Esophagus squamous epithelium (tissue), 5 donors: ENCODE results near the gene RNF32. TPM values are rescaled to one million over a fixed set of nuclear protein-coding genes. Genes with fewer than 3 reads are reported as not detected.
"Not testable (repeated sequence)": the region's sequence is repeated elsewhere in the genome, so short reads cannot be mapped to it uniquely, and the experiment has no call there.

Source experiments
- DNase-seq: peaks from one replicate; lab custom pipeline; 2025; lab: John Stamatoyannopoulos, UW
- H3K27ac ChIP-seq, 4 donors: fragments of 200-600 bp; sonication (generic); one replicate each; pipeline ENCODE4 v1.5.1; 2016 to 2019; ENCODE audit warnings: mild to moderate bottlenecking in 1 of 4
- H3K27me3 ChIP-seq, 4 donors: fragments of 200-600 bp; sonication (generic); 1 replicate in 3 of 4; 2 replicates in 1 of 4; pipeline versions ENCODE4 v1.5.1 to v1.6.0; 2017 to 2021; ENCODE audit warnings: antibody characterized with exemption in 1 of 4
- H3K36me3 ChIP-seq, 3 donors: fragments of 200-600 bp; sonication (generic); one replicate each; pipeline ENCODE4 v1.5.1; 2016 to 2019
- H3K4me1 ChIP-seq, 3 donors: fragments of 200-600 bp; sonication (generic); one replicate each; pipeline ENCODE4 v1.5.1; 2017 to 2019
- H3K4me3 ChIP-seq, 4 donors: fragments of 200-600 bp; sonication (generic); 1 replicate in 3 of 4; 2 replicates in 1 of 4; pipeline ENCODE4 v1.5.1; 2016 to 2019; ENCODE audit warnings: mild to moderate bottlenecking in 2 of 4, moderate library complexity in 1 of 4
- H3K9me3 ChIP-seq, 3 donors: fragments of 200-600 bp; sonication (generic); one replicate each; pipeline ENCODE4 v1.5.1; 2016 to 2019
- POLR2A ChIP-seq, 4 donors: fragments of 450-650 bp; IDR thresholded peaks; one replicate each; pipeline ENCODE4 v1.6.1; 2017; ENCODE audit warnings: antibody characterized with exemption in 4 of 4, mild to moderate bottlenecking in 4 of 4, moderate library complexity in 3 of 4
- WGBS, 2 donors: methylation state at CpG; one replicate each; pipeline ENCODE4 v1.1.5; 2018; 5-methylcytosine and 5-hydroxymethylcytosine counted together
- intact Hi-C: fragments of 100-400 bp; cut with DNase I; formaldehyde crosslinking; loops from one replicate; pipeline ENCODE4 v1.15.0; 2022
- total RNA-seq, 4 donors: library from RNA; depleted of rRNA; stranded (reverse); fragments of >200 nt; gene quantifications; one replicate each; pipeline ENCODE4 v1.1.0, GENCODE V29; 2016
- TF ChIP-seq, protein P1 (sequence below), 6 experiments: fragments of 450-650 bp in 4 of 6; fragments of 200-600 bp in 2 of 6; sonication (generic) in 2 of 6; IDR thresholded peaks; one replicate each; pipeline ENCODE4 v1.5.1; 2016 to 2019; ENCODE audit warnings: antibody characterized with exemption in 6 of 6, mild to moderate bottlenecking in 4 of 6, moderate library complexity in 4 of 6
- donor health status: DM: yes; HTN: yes; CAD: no.

RNF32 gene
- total RNA-seq, 4 donors from 2014 or later = 0.64 to 1.7 (median 0.66) TPM; not detected in 1

DNA sequence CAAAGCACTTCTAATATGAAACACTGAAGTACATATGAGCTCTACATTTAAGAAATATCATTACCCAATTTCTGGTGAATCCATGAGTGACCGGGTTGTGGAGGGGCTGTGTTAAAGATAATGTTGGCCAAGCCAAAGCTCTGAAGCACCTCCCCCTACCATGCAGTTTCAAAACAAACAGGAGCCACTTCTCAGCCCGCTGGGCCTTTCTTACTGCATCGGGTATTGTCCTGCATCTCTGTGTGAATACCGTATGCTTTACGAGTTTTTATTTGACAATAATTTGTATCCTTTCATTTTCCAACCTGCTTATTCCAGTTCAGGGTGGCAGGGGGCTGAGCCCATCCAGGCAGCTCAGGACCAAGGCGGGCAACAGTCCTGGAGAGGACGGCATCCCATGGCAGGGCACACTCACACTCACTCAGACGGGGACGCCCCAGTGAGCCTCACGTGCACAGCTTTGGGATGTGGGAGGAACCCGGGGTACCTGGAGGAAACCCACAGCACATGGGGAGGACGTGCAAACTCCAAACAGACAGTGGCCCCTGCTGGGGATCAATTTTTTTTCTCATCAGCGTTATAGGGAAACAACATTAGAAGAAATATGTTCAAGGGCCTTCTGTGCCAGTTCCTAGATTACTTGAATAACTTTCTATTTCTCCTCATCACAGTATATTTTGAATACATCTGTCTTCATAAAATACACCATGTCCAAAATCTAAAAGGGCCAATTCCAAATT lies 1.9 kb downstream of the RNF32 start:
- Histone ChIP-seq H3K4me1 (peaks cover 6 to 33% (median 14%) of the 10 kb centered on the region in 3 donors), H3K4me3 (no peak overlapping the region), H3K27ac (no peak overlapping the region), H3K36me3 (no peaks in the 10 kb centered on the region), H3K27me3 (no peaks in the 10 kb centered on the region), H3K9me3 (peaks cover 0 to 10% (median 7%) of the 10 kb centered on the region in 3 donors)
- no peak for DNase-seq
- TF ChIP-seq, protein P1, sequence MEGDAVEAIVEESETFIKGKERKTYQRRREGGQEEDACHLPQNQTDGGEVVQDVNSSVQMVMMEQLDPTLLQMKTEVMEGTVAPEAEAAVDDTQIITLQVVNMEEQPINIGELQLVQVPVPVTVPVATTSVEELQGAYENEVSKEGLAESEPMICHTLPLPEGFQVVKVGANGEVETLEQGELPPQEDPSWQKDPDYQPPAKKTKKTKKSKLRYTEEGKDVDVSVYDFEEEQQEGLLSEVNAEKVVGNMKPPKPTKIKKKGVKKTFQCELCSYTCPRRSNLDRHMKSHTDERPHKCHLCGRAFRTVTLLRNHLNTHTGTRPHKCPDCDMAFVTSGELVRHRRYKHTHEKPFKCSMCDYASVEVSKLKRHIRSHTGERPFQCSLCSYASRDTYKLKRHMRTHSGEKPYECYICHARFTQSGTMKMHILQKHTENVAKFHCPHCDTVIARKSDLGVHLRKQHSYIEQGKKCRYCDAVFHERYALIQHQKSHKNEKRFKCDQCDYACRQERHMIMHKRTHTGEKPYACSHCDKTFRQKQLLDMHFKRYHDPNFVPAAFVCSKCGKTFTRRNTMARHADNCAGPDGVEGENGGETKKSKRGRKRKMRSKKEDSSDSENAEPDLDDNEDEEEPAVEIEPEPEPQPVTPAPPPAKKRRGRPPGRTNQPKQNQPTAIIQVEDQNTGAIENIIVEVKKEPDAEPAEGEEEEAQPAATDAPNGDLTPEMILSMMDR (IDR thresholded peaks at IDR 0.05) = no peak
- no peak for TF ChIP-seq POLR2A (IDR thresholded peaks at IDR 0.05)
- WGBS, 2 donors = 79 to 88% methylated on average over 12 to 13 of the region's 13 CpGs
- intact Hi-C loops = no loop called here

DNA sequence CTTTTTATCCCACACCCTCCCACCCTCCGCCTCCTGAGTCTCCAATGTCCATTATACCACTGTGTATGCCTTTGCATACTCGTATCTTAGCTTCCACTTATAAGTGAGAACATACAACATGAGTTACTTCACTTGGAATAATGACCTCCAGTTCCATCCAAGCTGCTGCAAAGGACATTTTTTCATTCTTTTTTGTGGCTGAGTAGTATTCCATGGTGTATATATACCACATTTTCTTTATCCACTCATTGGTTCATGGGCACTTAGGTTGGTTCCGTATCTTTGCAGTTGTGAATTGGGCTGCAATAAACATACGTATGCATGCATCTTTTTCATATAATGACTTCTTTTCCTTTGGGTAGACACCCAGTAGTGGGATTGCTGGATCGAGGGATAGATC lies 6.8 kb downstream of the RNF32 start:
- H3K4me1 ChIP-seq, H3K36me3 ChIP-seq, H3K9me3 ChIP-seq, DNase-seq, H3K4me3 ChIP-seq, H3K27ac ChIP-seq, intact Hi-C loops: not testable (repeated sequence)
- 91 to 93% methylated on average over 5 of the region's 5 CpGs for WGBS, 2 donors
- H3K27me3 ChIP-seq = peaks cover 0 to 18% (median 1%) of the 10 kb centered on the region in 4 donors

DNA sequence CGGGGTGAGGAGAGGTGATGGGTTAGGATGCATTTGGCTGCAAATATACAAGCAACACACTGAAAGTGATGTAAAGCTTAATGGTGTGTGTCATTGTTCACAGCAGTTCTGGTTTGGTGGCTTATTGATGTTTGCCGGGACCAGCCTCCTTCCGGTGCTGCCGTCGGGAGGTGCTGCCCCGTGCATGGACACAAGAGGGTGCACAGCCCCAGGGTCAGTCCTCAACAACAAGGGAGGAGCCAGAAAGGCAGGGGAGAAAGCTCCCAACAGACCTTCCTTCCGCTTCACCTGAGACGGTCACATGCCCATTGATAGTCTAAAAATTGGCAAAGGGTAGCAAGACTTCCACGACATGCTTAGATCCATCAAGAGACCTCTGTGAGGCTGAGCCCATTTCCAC lies 9.5 kb downstream of the RNF32 start:
- no peak for DNase-seq
- Histone ChIP-seq H3K9me3 (no peaks in the 10 kb centered on the region), H3K4me3 (no peak overlapping the region), H3K27ac (no peak overlapping the region), H3K36me3 (no peaks in the 10 kb centered on the region), H3K4me1 (no peaks in the 10 kb centered on the region), H3K27me3 (peaks cover 0 to 26% (median 1%) of the 10 kb centered on the region in 4 donors)
- intact Hi-C loops = no loop called here
- TF ChIP-seq POLR2A (IDR thresholded peaks at IDR 0.05) = no peak
- TF ChIP-seq, protein P1 (IDR thresholded peaks at IDR 0.05) = peak in 1 of 6 experiments; percentile 33
- 59 to 61% methylated on average over 7 to 8 of the region's 9 CpGs for WGBS, 2 donors

DNA sequence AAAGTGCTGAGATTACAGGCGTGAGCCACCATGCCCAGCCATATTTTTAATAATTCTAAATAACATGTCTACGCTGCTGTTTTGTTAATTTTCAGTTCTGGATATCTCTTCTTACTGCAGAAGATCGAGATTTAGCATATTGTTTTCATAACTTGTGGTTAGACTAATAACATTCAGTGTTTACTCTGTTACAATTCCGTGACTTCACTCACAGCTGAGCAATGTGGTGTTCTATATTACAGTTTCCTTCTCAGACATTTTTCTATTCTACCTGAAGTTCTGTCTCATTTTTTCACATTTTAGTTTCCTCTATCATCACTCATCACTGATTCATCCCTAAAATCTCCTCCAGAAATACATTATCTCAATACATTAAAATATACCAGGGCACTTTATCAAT lies 10.9 kb downstream of the RNF32 start:
- 86% methylated on average over 4 of the region's 4 CpGs for WGBS, 2 donors
- Histone ChIP-seq H3K27ac (no peak overlapping the region), H3K4me1 (no peaks in the 10 kb centered on the region), H3K36me3 (no peaks in the 10 kb centered on the region), H3K27me3 (peaks cover 0 to 26% (median 1%) of the 10 kb centered on the region in 4 donors), H3K9me3 (no peaks in the 10 kb centered on the region), H3K4me3 (no peak overlapping the region)
- TF ChIP-seq, protein P1 (IDR thresholded peaks at IDR 0.05) = no peak
- TF ChIP-seq POLR2A (IDR thresholded peaks at IDR 0.05) = no peak
- DNase-seq = no peak
- intact Hi-C loops = no loop called here

GRCh38 chr7:156652886-156653568 lies 12.5 kb downstream of the RNF32 start:
- Histone ChIP-seq H3K27ac (no peak overlapping the region), H3K4me1 (peaks cover 0 to 11% (median 0%) of the 10 kb centered on the region in 3 donors), H3K27me3 (peaks cover 0 to 32% (median 1%) of the 10 kb centered on the region in 4 donors), H3K4me3 (no peak overlapping the region), H3K9me3 (no peaks in the 10 kb centered on the region), H3K36me3 (no peaks in the 10 kb centered on the region)
- intact Hi-C loops = no loop called here
- no peak for DNase-seq
- TF ChIP-seq, protein P1 (IDR thresholded peaks at IDR 0.05) = no peak
- no peak for TF ChIP-seq POLR2A (IDR thresholded peaks at IDR 0.05)
- WGBS, 2 donors = 92 to 95% methylated on average over 8 of the region's 8 CpGs
